GM23248 (cell line): ENCODE measurements around the gene KCNN3. TPM values are rescaled to one million over a fixed set of nuclear protein-coding genes. Genes with fewer than 3 reads are reported as not detected.
A peak's percentile ranks its signal among the peaks of the same experiment; 100 is the strongest.

Source experiments
- DNase-seq: peaks from one replicate; pipeline ENCODE4 v3.0.0-alpha.2; 2015
- H2AFZ ChIP-seq: fragments of 200-600 bp; sonication (generic); 2 replicates; pipeline ENCODE4 v1.6.1; 2016; ENCODE audit warnings: antibody characterized with exemption
- H3F3A ChIP-seq: fragments of 200-600 bp; sonication (generic); 2 replicates; pipeline ENCODE4 v1.6.1; 2016; ENCODE audit warnings: mild to moderate bottlenecking, antibody characterized with exemption, mixed run types; ENCODE audit not compliant: insufficient read depth
- H3K27ac ChIP-seq: fragments of 200-600 bp; sonication (generic); 2 replicates; pipeline ENCODE4 v1.5.1; 2016; ENCODE audit warnings: mild to moderate bottlenecking
- H3K27me3 ChIP-seq: fragments of 200-600 bp; sonication (generic); replicated peaks from 2 replicates; pipeline ENCODE4 v1.6.1; 2016; ENCODE audit warnings: mild to moderate bottlenecking; ENCODE audit not compliant: insufficient read depth
- H3K36me3 ChIP-seq: fragments of 200-600 bp; sonication (generic); 2 replicates; pipeline ENCODE4 v1.6.1; 2016; ENCODE audit warnings: low read depth, mild to moderate bottlenecking
- H3K4me1 ChIP-seq: fragments of 200-600 bp; sonication (generic); 2 replicates; pipeline ENCODE4 v1.6.1; 2016; ENCODE audit warnings: mild to moderate bottlenecking; ENCODE audit not compliant: insufficient read depth
- H3K4me2 ChIP-seq: fragments of 200-600 bp; sonication (generic); one replicate; pipeline ENCODE4 v1.6.1; 2016; ENCODE audit warnings: mild to moderate bottlenecking; ENCODE audit not compliant: unreplicated experiment
- H3K4me3 ChIP-seq: fragments of 200-600 bp; sonication (generic); 2 replicates; pipeline ENCODE4 v1.5.1; 2016; ENCODE audit warnings: mild to moderate bottlenecking
- H3K79me2 ChIP-seq: fragments of 200-600 bp; sonication (generic); 2 replicates; pipeline ENCODE4 v1.6.1; 2016; ENCODE audit warnings: mild to moderate bottlenecking; ENCODE audit not compliant: insufficient read depth
- H3K9ac ChIP-seq: fragments of 200-600 bp; sonication (generic); 2 replicates; pipeline ENCODE4 v1.6.1; 2016; ENCODE audit warnings: mild to moderate bottlenecking
- H3K9me2 ChIP-seq: fragments of 200-600 bp; sonication (generic); 2 replicates; pipeline ENCODE4 v1.6.1; 2016; ENCODE audit warnings: mixed run types, mild to moderate bottlenecking, moderate library complexity; ENCODE audit not compliant: insufficient read depth
- H3K9me3 ChIP-seq: fragments of 200-600 bp; sonication (generic); one replicate; pipeline ENCODE4 v1.6.1; 2017; ENCODE audit warnings: low read depth
- H4K20me1 ChIP-seq: fragments of 200-600 bp; sonication (generic); 2 replicates; pipeline ENCODE4 v1.6.0; 2016; ENCODE audit not compliant: insufficient read depth
- EZH2 ChIP-seq: fragments of 200-600 bp; sonication (generic); IDR thresholded peaks from 2 replicates; pipeline ENCODE4 v1.6.1; 2018; ENCODE audit warnings: antibody characterized with exemption, mild to moderate bottlenecking; ENCODE audit not compliant: insufficient read depth, poor library complexity, severe bottlenecking
- EZH2phosphoT487 ChIP-seq: fragments of 200-600 bp; sonication (generic); IDR thresholded peaks from 2 replicates; pipeline ENCODE4 v1.6.1; 2018; ENCODE audit warnings: antibody characterized with exemption, moderate library complexity, mild to moderate bottlenecking, low read depth; ENCODE audit not compliant: insufficient read depth
- WGBS, 2 experiments: methylation state at CpG; one replicate each; pipeline ENCODE4 v1.1.6; 2015 to 2017; ENCODE audit warnings: low lambda C conversion rate in 2 of 2, low coverage in 1 of 2; ENCODE audit errors: missing lambda C conversion rate in 2 of 2; 5-methylcytosine and 5-hydroxymethylcytosine counted together
- in situ Hi-C: fragments of 300-500 bp; cut with MboI; formaldehyde crosslinking; loops from 2 replicates; pipeline ENCODE4 v1.15.0; 2020
- polyA plus RNA-seq: library from polyadenylated mRNA; unstranded; fragments of >200 nt; fragmentation: Nextera tagmentation; extraction: Ambion mirVana; gene quantifications from 2 replicates; pipeline ENCODE4 v1.2.1, GENCODE V29; 2016
- total RNA-seq: library from RNA; depleted of rRNA; stranded (reverse); fragments of >200 nt; shearing (Covaris generic); gene quantifications from 2 replicates; pipeline ENCODE4 v1.2.3, GENCODE V29; 2014

Gene KCNN3
- total and polyA plus RNA-seq, 2 experiments from 2014 or later, result not detected

DNA sequence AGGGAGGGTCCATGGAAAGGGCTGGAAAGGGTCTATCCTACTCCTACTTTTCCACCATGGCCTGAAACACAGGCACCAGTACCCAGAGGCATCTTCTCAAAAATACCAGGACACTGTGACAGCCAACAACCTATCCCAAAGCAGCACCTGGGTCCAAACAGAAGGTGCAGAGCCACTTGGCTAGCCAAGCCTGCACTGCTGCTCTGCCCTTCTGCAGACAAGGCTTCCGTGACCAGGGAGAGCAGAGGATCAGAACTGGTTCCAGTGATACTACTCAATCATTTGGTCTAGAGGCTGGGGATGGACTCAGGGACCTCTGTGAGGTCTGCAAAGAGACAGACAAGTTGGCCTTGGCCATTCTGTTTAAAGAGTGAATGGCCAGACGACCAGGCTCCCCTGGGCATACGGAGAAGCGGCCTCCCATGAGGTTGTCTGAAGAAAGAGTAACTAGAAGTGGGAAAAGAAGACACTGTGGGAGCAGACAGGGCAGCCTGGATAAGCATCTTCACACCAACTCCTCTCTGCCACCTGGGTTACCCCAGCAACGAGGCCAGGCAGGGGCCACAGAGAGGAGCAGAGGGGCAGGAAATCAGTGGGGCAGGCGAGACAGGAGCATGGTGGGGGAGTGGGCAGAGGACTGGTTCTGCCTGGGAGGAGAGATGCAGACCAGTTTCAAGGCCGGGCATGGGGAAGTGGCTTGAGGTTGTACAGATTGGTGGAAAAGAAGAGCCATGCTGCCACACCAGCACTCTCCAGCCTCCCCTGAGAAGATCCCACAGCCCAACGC is 5.7 kb downstream of the KCNN3 start:
- no peak overlapping the region for H3K4me3 ChIP-seq
- H3F3A ChIP-seq, result no peaks in the 10 kb centered on the region
- H3K9ac ChIP-seq, result no peak overlapping the region
- no peak overlapping the region for H3K27ac ChIP-seq
- H4K20me1 ChIP-seq, result no peaks in the 10 kb centered on the region
- TF ChIP-seq EZH2phosphoT487, result no peak
- no peak for TF ChIP-seq EZH2
- no peaks in the 10 kb centered on the region for H3K36me3 ChIP-seq
- DNase-seq, result no peak
- H3K27me3 ChIP-seq, result peaks cover 16% of the 10 kb centered on the region
- no peak overlapping the region for H3K4me2 ChIP-seq
- H3K4me1 ChIP-seq, result peaks cover 10% of the 10 kb centered on the region
- H3K9me2 ChIP-seq, result no peaks in the 10 kb centered on the region
- H2AFZ ChIP-seq, result no peak overlapping the region
- no peaks in the 10 kb centered on the region for H3K79me2 ChIP-seq
- WGBS, 2 experiments, result 72 to 79% methylated on average over 8 of the region's 8 CpGs
- in situ Hi-C loops, result no loop called here
- H3K9me3 ChIP-seq, result no peaks in the 10 kb centered on the region

DNA sequence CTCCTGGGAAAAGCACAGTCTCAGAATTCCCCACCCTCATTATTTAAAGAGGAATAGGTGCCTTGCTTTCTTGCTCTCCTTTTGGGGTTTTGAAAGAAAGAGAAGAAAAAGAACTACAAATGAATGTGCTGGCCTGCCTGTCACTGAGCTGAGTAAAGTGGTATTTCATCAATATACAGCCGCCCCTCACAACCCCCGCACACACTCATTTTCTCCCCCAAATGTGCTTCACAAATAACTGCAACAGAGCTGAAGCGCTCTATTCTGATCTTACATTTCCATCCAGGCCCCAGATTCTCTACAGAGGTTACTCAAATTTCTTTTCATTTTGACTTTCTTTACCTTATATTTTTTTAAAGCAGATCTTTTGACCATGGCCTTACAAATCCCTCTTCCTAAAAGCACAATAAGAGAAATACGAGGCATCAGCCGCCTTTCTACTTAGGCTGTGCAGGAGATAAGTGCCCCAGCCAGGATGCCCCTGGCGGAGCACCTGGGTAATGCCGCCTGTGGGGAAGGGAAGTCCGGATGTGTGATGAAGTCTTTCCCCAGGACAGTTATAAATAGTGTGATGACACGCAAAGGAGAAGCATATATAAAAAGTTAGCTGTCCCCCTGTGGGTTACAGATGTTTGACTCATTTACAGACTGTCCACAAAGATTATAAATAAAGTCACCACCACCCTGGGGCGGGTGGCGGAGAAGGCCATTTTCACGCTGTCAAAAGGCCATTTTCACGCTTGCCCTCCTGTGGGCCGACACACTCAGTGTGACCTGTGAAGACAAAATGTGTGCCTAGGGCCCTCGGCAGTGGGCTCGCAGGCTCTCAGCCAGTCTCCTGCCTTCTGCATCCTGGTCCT is 6.5 kb downstream of the KCNN3 start:
- in situ Hi-C loops, result no loop called here
- Histone ChIP-seq H3K79me2 (no peaks in the 10 kb centered on the region), H2AFZ (no peak overlapping the region), H4K20me1 (no peaks in the 10 kb centered on the region), H3K9ac (no peak overlapping the region), H3K4me3 (no peak overlapping the region), H3K36me3 (no peaks in the 10 kb centered on the region), H3K4me1 (peaks cover 1% of the 10 kb centered on the region; the same call in 1 of the 2 replicates), H3K9me2 (no peaks in the 10 kb centered on the region), H3K4me2 (no peak overlapping the region), H3K9me3 (no peaks in the 10 kb centered on the region), H3K27ac (no peak overlapping the region), H3K27me3 (peaks cover 9% of the 10 kb centered on the region), H3F3A (no peaks in the 10 kb centered on the region)
- DNase-seq, result peak; percentile 61
- no peak for TF ChIP-seq EZH2
- WGBS, 2 experiments, result 76 to 81% methylated on average over 16 of the region's 16 CpGs

- Histone ChIP-seq H2AFZ (no peak overlapping the region), H3K4me1 (no peaks in the 10 kb centered on the region), H3K4me3 (no peak overlapping the region), H3K79me2 (no peaks in the 10 kb centered on the region), H3F3A (no peaks in the 10 kb centered on the region), H3K9ac (no peak overlapping the region), H3K9me3 (no peaks in the 10 kb centered on the region), H3K27ac (no peak overlapping the region), H3K4me2 (no peak overlapping the region), H3K36me3 (no peaks in the 10 kb centered on the region), H4K20me1 (no peaks in the 10 kb centered on the region), H3K27me3 (peaks cover 2% of the 10 kb centered on the region), H3K9me2 (no peaks in the 10 kb centered on the region)
- DNase-seq, result no peak
- WGBS, 2 experiments, result 70 to 73% methylated on average over 9 to 12 of the region's 13 CpGs
- no peak for TF ChIP-seq EZH2phosphoT487
- TF ChIP-seq EZH2, result no peak
- in situ Hi-C loops, result no loop called here
Measured at GRCh38 chr1:154862907-154863306, 7.2 kb downstream of the KCNN3 start.

DNA sequence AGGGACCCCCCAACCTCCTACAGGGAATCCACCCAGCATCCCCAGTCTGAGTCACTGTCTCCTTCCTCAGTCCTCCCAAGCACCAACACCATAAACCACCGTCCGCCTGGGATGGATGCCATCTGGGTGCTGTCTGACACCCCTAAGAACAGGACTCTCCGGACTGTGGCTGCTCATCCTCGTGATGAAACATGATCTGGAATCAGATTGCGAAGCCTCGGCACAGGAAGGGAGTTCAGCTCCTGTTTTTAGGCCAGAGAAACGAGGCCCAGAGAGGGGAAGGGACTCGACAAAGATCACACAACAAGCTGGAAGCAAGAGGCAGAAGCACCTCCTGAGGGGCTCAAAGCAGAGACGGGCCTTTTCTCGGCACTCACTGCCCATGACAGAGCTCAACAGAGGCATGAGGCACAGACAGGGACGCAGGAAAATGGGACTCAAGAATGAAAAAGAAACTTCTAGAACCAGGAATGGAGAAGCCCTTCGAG is 8.4 kb downstream of the KCNN3 start:
- no peak overlapping the region for H2AFZ ChIP-seq
- in situ Hi-C loops, result no loop called here

More for the DNA sequence above, 8.4 kb downstream of the KCNN3 start:
- Histone ChIP-seq H3K27ac (no peak overlapping the region), H3K9me2 (no peaks in the 10 kb centered on the region), H3K79me2 (no peaks in the 10 kb centered on the region), H3K4me1 (no peaks in the 10 kb centered on the region), H3K27me3 (no peaks in the 10 kb centered on the region; the same call in none of the 2 replicates), H4K20me1 (no peaks in the 10 kb centered on the region), H3F3A (no peaks in the 10 kb centered on the region), H3K9me3 (no peaks in the 10 kb centered on the region), H3K4me2 (no peak overlapping the region), H3K36me3 (no peaks in the 10 kb centered on the region), H3K4me3 (no peak overlapping the region), H3K9ac (no peak overlapping the region)
- TF ChIP-seq EZH2, result no peak
- TF ChIP-seq EZH2phosphoT487, result no peak
- WGBS, 2 experiments, result 69 to 72% methylated on average over 12 of the region's 12 CpGs
- no peak for DNase-seq
